Epithelial cell of esophagus (primary cell): Measurements from ENCODE around the gene FABP1.

Experiments
- DNase-seq: peaks from one replicate; pipeline ENCODE4 v3.0.0; 2010; ENCODE audit warnings: low read depth
- H3K4me3 ChIP-seq: 2 replicates; pipeline ENCODE4 v1.5.1; 2011; ENCODE audit warnings: mild to moderate bottlenecking, low read length, control low read depth
- CTCF ChIP-seq: IDR thresholded peaks from 2 replicates; pipeline ENCODE4 v1.5.1; 2011; ENCODE audit warnings: low read depth, mild to moderate bottlenecking, low read length, control low read depth, inconsistent platforms; ENCODE audit not compliant: insufficient read depth; ENCODE audit errors: missing control alignments

Gene FABP1

DNA sequence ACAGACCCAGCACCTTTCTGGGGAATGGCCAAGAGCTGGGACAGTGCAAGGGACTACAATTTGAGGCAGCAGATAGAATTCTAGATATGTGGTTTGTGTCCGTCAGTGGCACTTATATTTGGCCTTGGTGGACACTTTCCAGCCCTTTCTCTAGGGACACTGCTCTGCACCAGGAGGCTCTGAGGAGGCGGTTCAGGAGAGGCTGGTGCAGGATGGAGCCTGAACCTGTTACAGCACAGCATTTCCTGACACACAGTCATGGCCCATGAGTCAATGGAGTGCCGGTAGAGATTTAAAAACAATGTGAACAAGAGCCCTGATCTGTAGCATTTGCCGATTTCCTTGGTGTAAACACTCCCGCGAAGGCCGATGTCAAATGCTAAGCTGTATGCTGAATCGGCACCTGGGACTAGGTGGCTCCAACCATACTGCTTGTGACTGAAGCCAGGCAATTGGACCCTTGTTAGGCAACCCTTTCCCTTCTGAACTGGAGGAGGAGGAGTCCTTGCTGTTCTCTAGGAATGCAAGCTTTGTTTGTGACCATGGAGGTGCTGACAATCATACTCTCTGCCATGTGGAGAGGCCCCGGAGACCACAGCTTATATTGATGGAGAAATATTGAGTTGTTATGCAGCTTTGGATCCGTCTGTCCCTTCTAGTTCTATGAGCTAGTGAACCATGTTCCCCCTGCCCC is 11.9 kb downstream of the FABP1 start:
- TF ChIP-seq CTCF = no peak
- H3K4me3 ChIP-seq = no peak overlapping the region
- DNase-seq = no peak

DNA sequence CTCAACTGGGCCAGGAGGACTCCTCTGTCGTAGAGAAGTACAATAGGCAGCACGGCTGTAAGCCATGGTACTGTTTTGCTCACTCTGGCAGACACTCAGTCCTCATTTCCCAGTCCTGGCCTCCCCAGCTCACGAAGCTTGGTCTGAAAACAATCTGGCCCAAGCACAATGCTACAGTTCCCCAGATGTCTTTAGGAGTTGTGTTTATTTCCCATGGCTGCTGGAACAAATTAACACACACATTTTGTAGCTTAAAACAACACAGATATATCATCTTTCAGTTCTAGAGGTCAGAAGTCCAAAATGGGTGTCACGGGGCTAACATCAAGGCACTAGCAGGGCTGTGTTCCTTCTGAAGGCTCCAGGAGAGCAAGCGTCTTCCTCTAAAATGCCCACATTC is 13.0 kb downstream of the FABP1 start:
- TF ChIP-seq CTCF = no peak
- no peak for DNase-seq
- H3K4me3 ChIP-seq = no peak overlapping the region

DNA sequence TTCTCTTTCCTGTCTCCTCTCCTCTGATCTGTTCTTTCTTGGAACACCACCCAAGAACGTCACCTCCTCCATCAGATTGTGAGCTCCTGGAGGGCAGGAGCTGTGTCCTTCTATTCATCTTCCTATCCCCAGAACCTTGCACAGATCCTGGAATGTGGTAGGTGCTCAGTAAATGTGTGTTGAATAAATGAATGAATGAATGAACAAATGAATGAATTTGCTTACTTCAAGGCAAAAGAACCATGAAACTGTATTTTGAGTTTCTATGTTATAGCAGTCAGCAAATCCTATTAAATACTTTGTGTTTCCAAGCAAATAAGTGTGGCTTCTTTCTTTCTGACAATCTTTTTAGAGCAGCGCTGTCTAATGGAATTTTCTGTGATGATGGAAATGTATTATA is 14.8 kb downstream of the FABP1 start:
- H3K4me3 ChIP-seq = no peak overlapping the region
- TF ChIP-seq CTCF = no peak
- no peak for DNase-seq

- no peak overlapping the region for H3K4me3 ChIP-seq
- no peak for DNase-seq
- TF ChIP-seq CTCF = no peak
These were observed 17.0 kb downstream of the FABP1 start for GRCh38 chr2:88110830-88111229.

DNA sequence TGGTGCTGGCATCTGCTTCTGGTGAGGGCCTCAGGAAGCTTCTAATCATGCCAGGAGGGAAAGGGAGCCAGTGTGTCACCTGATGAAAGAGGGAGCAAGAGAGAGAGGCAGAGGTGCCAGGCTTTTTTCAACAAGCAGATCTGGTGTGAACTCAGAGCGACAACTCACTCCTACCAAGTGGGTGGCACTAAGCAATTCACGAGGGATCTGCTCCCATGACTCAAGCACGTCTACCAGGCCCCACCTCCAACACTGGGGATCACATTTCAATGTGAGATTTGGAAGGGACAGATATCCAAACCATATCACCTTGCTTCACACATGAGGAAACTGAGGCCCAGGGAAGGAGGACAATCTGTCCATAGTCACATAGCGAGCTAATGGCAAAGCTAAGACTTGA is 19.1 kb downstream of the FABP1 start:
- H3K4me3 ChIP-seq = no peak overlapping the region
- no peak for TF ChIP-seq CTCF
- no peak for DNase-seq

GRCh38 chr2:88100489-88100858 is 27.4 kb downstream of the FABP1 start:
- no peak for TF ChIP-seq CTCF
- no peak for DNase-seq
- H3K4me3 ChIP-seq = no peak overlapping the region

DNA sequence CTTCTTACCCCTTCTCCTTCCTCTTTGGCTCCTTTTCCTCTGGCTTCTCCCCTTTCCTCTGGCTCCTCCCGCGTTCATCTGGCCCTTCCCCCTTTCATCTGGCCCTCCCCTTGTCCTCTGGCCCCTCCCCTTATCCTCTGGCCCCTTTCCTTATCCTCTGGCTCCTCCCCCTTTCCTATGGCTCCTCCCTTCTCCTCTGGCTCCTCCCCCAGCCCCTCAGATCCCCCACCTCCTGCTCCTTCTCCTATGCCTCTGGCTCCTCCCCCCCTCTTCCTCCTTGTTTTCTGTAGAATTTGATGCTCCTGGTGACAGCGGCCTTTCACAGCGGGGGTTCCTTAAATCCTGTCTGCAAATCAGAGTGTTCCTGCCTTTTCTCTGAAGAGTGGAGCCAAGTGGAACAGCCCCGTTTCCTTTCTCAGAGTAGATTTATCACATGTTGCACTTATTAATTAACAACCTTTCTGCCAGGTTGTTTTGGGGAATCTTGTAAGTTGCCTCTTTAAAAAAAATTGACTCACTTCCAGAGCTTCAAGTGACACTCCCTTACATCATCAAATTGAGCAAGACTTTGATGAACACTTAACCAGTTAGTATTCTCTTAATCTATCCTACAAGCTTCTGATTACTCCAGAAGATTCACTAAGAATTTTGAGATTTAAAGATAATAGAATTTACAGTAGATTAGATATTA is 27.9 kb downstream of the FABP1 start:
- no peak for TF ChIP-seq CTCF
- DNase-seq = peak; percentile 78
- no peak overlapping the region for H3K4me3 ChIP-seq
